Erythroblast (primary cell): Measurements from ENCODE around the gene PEX10.

Source experiments
- GATA1 ChIP-seq: IDR thresholded peaks from 2 replicates; pipeline ENCODE4 v1.6.1; 2011; ENCODE audit warnings: low read depth, mild to moderate bottlenecking, control low read depth, low read length, moderate library complexity
- POLR2A ChIP-seq: IDR thresholded peaks from 2 replicates; pipeline ENCODE4 v1.6.1; 2011; ENCODE audit warnings: mild to moderate bottlenecking, low read length

- TF ChIP-seq POLR2A: no peak
- TF ChIP-seq GATA1: no peak
Measured at GRCh38 chr1:2404142-2404889, 8.0 kb downstream of the PEX10 start.
